Endodermal cell (in vitro differentiated cells): ENCODE results near the gene NKAIN4. TPM values are rescaled to one million over a fixed set of nuclear protein-coding genes. Genes with fewer than 3 reads are reported as not detected.
A peak's percentile ranks its signal among the peaks of the same experiment; 100 is the strongest.

ENCODE experiments used
- DNase-seq: peaks from one replicate; pipeline ENCODE4 v3.0.0-alpha.2; 2017
- H3K27ac ChIP-seq: 2 replicates; pipeline ENCODE4 v1.5.1; 2013; ENCODE audit warnings: mild to moderate bottlenecking, low read depth, low read length, moderate library complexity
- H3K27me3 ChIP-seq: 2 replicates; pipeline ENCODE4 v1.6.1; 2013; ENCODE audit warnings: mild to moderate bottlenecking, low read length, moderate library complexity; ENCODE audit not compliant: insufficient read depth, control insufficient read depth, poor library complexity, severe bottlenecking
- H3K36me3 ChIP-seq: 2 replicates; pipeline ENCODE4 v1.7.0; 2013; ENCODE audit warnings: mild to moderate bottlenecking, low read length, moderate library complexity; ENCODE audit not compliant: control insufficient read depth, insufficient read depth
- H3K4me1 ChIP-seq: one replicate; pipeline ENCODE4 v1.7.0; 2013; ENCODE audit warnings: low read length; ENCODE audit not compliant: control insufficient read depth, insufficient read depth
- H3K4me3 ChIP-seq: 2 replicates; pipeline ENCODE4 v1.5.1; 2013; ENCODE audit warnings: mild to moderate bottlenecking, low read length, moderate library complexity
- H3K9ac ChIP-seq: 2 replicates; pipeline ENCODE4 v1.6.1; 2013; ENCODE audit warnings: mild to moderate bottlenecking, low read length, moderate library complexity; ENCODE audit not compliant: poor library complexity, severe bottlenecking; ENCODE audit errors: extremely low read depth
- H3K9me3 ChIP-seq: 2 replicates; pipeline ENCODE4 v1.6.1; 2013; ENCODE audit warnings: mild to moderate bottlenecking, low read length, moderate library complexity; ENCODE audit not compliant: control insufficient read depth
- H3K27ac Mint-ChIP-seq: 2 replicates; pipeline ENCODE4 v1.8.0; 2020; ENCODE audit warnings: mixed read lengths
- H3K27me3 Mint-ChIP-seq: 2 replicates; pipeline ENCODE4 v1.8.0; 2021; ENCODE audit warnings: mild to moderate bottlenecking, mixed read lengths; ENCODE audit not compliant: insufficient read depth
- H3K36me3 Mint-ChIP-seq: 2 replicates; pipeline ENCODE4 v1.8.0; 2020; ENCODE audit warnings: low read depth, mixed read lengths
- H3K4me1 Mint-ChIP-seq: 2 replicates; pipeline ENCODE4 v1.8.0; 2020; ENCODE audit warnings: mixed read lengths
- H3K4me3 Mint-ChIP-seq: 2 replicates; pipeline ENCODE4 v1.8.0; 2020; ENCODE audit warnings: mild to moderate bottlenecking, moderate library complexity, mixed read lengths
- H3K9me3 Mint-ChIP-seq: 2 replicates; pipeline ENCODE4 v1.8.0; 2020; ENCODE audit warnings: mild to moderate bottlenecking, mixed read lengths
- WGBS, 2 experiments: methylation state at CpG; one replicate each; pipeline versions ENCODE4 v1.1.5 to v1.1.7; 2013; ENCODE audit warnings: missing lambda C conversion rate in 2 of 2, mixed read lengths in 1 of 2; ENCODE audit not compliant: insufficient coverage in 1 of 2, insufficient read length in 1 of 2; 5-methylcytosine and 5-hydroxymethylcytosine counted together
- total RNA-seq, 2 donors: library from RNA; stranded (reverse); fragmentation: NEBNext Ultra II Directional in 1 of 2; extraction: Animal tissue kit (Norgen Biotek cat#: 25700) in 1 of 2; gene quantifications; 2 replicates in 1 of 2; 3 replicates in 1 of 2; pipeline ENCODE4 v1.2.1, GENCODE V29; 2021
- TF ChIP-seq, protein P1 (sequence below): fragments of 200-600 bp; sonication (generic); conservative IDR thresholded peaks from 2 replicates; pipeline ENCODE4 v1.5.0; 2021; ENCODE audit warnings: antibody characterized with exemption, mild to moderate bottlenecking

The NKAIN4 gene
- total RNA-seq, 2 donors from 2014 or later = 0.24 to 1.7 TPM

DNA sequence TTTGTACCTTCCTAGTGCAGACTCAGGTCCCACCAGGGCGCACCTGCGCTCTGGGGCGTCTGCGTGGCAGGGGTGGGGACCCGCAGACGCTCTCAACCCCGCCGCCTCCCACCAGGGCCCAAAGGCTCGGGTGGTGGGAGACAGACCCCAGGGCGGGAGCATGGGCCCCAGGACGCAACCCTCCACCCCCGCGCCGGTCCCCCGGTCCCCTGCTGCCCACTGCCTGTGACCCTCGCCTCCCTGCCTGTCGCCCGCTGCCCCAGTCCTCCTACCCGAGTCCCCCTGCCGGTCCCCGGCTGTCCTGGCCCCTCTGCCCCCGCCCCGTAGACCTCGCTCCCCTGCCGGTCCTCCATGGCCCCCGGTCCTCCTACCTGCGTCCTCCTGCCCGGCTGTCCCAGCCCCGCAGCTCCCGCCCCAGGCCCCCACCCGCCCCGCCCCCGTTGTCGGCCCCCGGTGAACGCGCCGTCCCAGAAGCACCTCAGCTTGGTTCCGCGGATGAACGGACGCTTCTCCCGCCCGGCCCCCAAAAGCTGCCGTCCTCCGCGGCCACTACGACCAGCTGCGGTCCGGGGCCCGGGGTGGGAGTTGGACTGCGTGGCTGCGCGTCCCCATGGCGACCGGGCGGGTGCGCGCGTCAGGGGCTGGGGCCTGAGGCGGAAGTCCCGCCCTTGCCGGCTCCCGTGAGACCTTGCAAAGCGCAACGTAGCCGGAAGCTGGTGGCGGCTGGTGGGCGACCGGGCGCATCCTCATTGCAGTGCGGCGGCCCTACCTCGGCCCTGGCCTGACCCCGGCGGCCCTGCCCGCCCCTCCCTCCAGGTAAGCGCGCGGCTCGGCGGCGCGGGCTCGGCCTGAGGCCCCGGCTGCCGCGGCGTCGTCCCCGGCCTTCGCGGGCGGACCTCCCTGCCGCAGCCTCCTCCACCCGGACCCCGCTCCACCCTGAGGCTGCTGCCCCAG lies 18.1 kb upstream of the NKAIN4 start, which contains the start of gene ARFGAP1:
Gene ARFGAP1 (plus strand): TSS at position 709 of the 954 bp plus-strand sequence. CDS start 2,768 bp downstream, outside the sequence.
- DNase-seq = peak; percentile 95
- H3K9me3 ChIP-seq = no peaks in the 10 kb centered on the region
- H3K9ac ChIP-seq = peak within 1 kb of the TSS; percentile 87
- peak within 1 kb of the TSS; percentile 98 for H3K4me3 ChIP-seq
- Mint-ChIP-seq H3K4me1 (peaks cover 7% of the 10 kb centered on the region), H3K9me3 (no peaks in the 10 kb centered on the region), H3K27ac (peak within 1 kb of the TSS; percentile 88), H3K4me3 (peak within 1 kb of the TSS; percentile 84), H3K36me3 (peaks cover 13% of the 10 kb centered on the region), H3K27me3 (no peaks in the 10 kb centered on the region)
- peaks cover 25% of the 10 kb centered on the region for H3K36me3 ChIP-seq
- H3K27ac ChIP-seq = no peak within 1 kb of the TSS
- WGBS, 2 experiments = 1 to 2% methylated on average over 33 to 97 of the region's 97 CpGs
- H3K27me3 ChIP-seq = no peaks in the 10 kb centered on the region
- TF ChIP-seq, protein P1, sequence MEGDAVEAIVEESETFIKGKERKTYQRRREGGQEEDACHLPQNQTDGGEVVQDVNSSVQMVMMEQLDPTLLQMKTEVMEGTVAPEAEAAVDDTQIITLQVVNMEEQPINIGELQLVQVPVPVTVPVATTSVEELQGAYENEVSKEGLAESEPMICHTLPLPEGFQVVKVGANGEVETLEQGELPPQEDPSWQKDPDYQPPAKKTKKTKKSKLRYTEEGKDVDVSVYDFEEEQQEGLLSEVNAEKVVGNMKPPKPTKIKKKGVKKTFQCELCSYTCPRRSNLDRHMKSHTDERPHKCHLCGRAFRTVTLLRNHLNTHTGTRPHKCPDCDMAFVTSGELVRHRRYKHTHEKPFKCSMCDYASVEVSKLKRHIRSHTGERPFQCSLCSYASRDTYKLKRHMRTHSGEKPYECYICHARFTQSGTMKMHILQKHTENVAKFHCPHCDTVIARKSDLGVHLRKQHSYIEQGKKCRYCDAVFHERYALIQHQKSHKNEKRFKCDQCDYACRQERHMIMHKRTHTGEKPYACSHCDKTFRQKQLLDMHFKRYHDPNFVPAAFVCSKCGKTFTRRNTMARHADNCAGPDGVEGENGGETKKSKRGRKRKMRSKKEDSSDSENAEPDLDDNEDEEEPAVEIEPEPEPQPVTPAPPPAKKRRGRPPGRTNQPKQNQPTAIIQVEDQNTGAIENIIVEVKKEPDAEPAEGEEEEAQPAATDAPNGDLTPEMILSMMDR = peak; percentile 28
- H3K4me1 ChIP-seq = no peaks in the 10 kb centered on the region

DNA sequence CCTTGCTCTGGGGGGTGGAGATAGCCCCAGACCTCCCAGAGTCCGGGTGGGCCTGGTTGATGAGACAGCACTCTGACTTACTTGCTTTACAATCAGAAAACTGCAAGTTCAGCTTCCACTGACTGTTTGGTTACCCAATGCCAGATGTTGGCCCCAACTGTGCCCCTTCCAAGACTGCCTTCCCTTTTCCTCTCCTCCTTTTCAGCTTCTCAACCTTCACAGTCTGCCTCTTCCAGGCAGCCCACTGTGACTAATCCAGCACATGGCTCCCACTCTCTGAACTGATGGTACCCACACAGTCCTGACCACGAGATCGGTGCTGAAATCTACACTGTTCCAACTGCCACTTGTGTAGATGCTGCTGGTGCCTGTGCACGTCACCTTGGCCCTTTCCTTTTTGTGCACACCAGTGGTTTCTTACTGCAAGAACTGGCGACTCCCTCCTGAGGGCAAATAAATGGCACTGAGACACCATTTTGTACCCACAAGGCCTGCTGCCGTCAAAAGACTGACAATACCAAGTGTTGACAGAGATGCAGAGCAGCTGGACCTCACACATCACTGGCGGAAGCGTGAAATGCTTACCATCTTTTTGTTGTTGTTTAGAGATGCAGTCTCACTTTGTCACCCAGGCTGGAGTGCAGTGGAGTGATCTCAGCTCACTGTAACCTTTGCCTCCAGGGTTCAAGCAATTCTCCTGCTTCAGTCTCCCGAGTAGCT lies 16.5 kb upstream of the NKAIN4 start:
- Mint-ChIP-seq H3K27me3 (no peaks in the 10 kb centered on the region), H3K27ac (no peak overlapping the region), H3K36me3 (peaks cover 4% of the 10 kb centered on the region), H3K4me3 (peak overlapping the region; percentile 84), H3K4me1 (peaks cover 7% of the 10 kb centered on the region), H3K9me3 (no peaks in the 10 kb centered on the region)
- no peak for DNase-seq
- Histone ChIP-seq H3K36me3 (peaks cover 9% of the 10 kb centered on the region), H3K4me1 (no peaks in the 10 kb centered on the region), H3K27me3 (no peaks in the 10 kb centered on the region), H3K9me3 (no peaks in the 10 kb centered on the region), H3K9ac (no peak overlapping the region), H3K4me3 (no peak overlapping the region), H3K27ac (no peak overlapping the region)
- 93 to 96% methylated on average over 7 to 9 of the region's 9 CpGs for whole genome bisulfite sequencing, 2 experiments
- TF ChIP-seq, protein P1 = no peak

DNA sequence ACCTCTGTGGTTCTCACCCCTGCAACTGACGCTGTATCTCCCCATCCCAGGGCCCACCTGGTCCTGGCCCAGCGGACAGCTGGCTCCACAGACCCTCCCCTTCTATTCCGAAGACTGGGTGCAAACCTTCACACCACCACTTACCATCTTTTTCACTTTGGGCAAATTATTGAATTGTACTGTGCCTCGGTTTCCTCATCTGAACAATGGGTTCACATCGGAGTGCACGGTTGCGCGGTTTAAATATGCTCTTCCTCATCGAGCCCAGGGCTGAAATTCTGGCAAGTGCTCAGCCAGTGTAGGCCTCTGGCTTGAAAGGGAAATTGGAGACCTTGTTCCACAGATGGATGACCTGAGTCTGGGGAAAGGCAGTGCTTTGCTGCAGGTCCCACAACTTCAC lies 15.5 kb upstream of the NKAIN4 start:
- no peak for DNase-seq
- Histone ChIP-seq H3K27ac (no peak overlapping the region), H3K36me3 (peaks cover under 1% of the 10 kb centered on the region), H3K4me1 (no peaks in the 10 kb centered on the region), H3K9me3 (no peaks in the 10 kb centered on the region), H3K27me3 (no peaks in the 10 kb centered on the region), H3K4me3 (no peak overlapping the region), H3K9ac (no peak overlapping the region)
- Mint-ChIP-seq H3K4me3 (no peak overlapping the region), H3K27ac (no peak overlapping the region), H3K9me3 (no peaks in the 10 kb centered on the region), H3K4me1 (peaks cover 7% of the 10 kb centered on the region), H3K36me3 (peaks cover 4% of the 10 kb centered on the region), H3K27me3 (no peaks in the 10 kb centered on the region)
- 88 to 92% methylated on average over 7 to 9 of the region's 9 CpGs for WGBS, 2 experiments
- TF ChIP-seq, protein P1 = no peak
